ENCODE measurements around the gene EXOC3L1. TPM values are rescaled to one million over a fixed set of nuclear protein-coding genes. Genes with fewer than 3 reads are reported as not detected.

The EXOC3L1 gene
- total RNA-seq, 1 donor from 2014 or later: 0.40 TPM

GRCh38 chr16:67167588-67167987 is 22.3 kb downstream of the EXOC3L1 start:
- Mint-ChIP-seq H3K4me1 (peaks cover 30% of the 10 kb centered on the region), H3K36me3 (no peaks in the 10 kb centered on the region), H3K27ac (no peak overlapping the region), H3K4me3 (no peak overlapping the region), H3K27me3 (ENCODE audit: low read depth) (peaks cover 79% of the 10 kb centered on the region), H3K9me3 (no peaks in the 10 kb centered on the region)
- no peak for DNase-seq (ENCODE audit: low spot score in 2 of 2, unreplicated experiment in 2 of 2)
- TF ChIP-seq, protein P1, sequence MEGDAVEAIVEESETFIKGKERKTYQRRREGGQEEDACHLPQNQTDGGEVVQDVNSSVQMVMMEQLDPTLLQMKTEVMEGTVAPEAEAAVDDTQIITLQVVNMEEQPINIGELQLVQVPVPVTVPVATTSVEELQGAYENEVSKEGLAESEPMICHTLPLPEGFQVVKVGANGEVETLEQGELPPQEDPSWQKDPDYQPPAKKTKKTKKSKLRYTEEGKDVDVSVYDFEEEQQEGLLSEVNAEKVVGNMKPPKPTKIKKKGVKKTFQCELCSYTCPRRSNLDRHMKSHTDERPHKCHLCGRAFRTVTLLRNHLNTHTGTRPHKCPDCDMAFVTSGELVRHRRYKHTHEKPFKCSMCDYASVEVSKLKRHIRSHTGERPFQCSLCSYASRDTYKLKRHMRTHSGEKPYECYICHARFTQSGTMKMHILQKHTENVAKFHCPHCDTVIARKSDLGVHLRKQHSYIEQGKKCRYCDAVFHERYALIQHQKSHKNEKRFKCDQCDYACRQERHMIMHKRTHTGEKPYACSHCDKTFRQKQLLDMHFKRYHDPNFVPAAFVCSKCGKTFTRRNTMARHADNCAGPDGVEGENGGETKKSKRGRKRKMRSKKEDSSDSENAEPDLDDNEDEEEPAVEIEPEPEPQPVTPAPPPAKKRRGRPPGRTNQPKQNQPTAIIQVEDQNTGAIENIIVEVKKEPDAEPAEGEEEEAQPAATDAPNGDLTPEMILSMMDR (IDR thresholded peaks at IDR 0.05; ENCODE audit: unreplicated experiment): no peak

DNA sequence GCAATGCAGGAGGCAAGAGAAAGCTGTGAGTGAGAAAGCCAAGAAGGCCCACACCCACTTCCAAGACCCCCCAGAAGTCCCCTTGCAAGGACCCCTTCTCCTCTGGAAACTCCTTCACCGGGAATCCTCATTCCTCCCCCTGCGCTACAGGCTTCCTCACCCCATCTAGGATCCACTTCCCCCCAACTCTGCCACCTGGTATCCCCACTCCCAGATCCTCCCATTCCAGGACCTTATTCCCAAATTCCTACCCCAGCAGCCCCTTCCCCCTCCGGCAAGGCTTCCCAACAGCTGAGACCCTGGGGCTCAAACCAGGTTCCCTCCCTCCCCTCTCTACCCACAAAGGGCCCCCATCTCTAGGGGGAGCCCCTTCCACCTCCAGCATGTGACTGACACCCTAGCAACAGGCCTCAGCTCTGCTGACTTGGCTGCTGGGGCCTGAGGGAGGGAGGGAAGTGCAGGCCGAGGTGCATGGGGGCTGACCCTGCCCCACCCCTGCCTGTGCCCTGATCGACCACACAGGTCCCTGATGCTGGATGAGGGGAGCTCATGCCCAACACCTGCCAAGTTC is 23.3 kb downstream of the EXOC3L1 start:
- H3K27ac Mint-ChIP-seq: no peak overlapping the region
- no peaks in the 10 kb centered on the region for H3K9me3 Mint-ChIP-seq
- peaks cover 33% of the 10 kb centered on the region for H3K4me1 Mint-ChIP-seq
- no peak overlapping the region for H3K4me3 Mint-ChIP-seq
- TF ChIP-seq, protein P1 (IDR thresholded peaks at IDR 0.05; ENCODE audit: unreplicated experiment): no peak
- no peaks in the 10 kb centered on the region for H3K36me3 Mint-ChIP-seq
- peaks cover 83% of the 10 kb centered on the region for H3K27me3 Mint-ChIP-seq (ENCODE audit: low read depth)
- DNase-seq (ENCODE audit: low spot score in 2 of 2, unreplicated experiment in 2 of 2): no peak

- Mint-ChIP-seq H3K4me1 (peaks cover 27% of the 10 kb centered on the region), H3K27ac (no peak overlapping the region), H3K36me3 (no peaks in the 10 kb centered on the region), H3K4me3 (no peak overlapping the region), H3K9me3 (no peaks in the 10 kb centered on the region), H3K27me3 (ENCODE audit: low read depth) (peaks cover 85% of the 10 kb centered on the region)
- DNase-seq (ENCODE audit: low spot score in 2 of 2, unreplicated experiment in 2 of 2): no peak
- TF ChIP-seq, protein P1 (IDR thresholded peaks at IDR 0.05; ENCODE audit: unreplicated experiment): no peak
These were observed 23.8 kb downstream of the EXOC3L1 start for GRCh38 chr16:67166110-67166547.

DNA sequence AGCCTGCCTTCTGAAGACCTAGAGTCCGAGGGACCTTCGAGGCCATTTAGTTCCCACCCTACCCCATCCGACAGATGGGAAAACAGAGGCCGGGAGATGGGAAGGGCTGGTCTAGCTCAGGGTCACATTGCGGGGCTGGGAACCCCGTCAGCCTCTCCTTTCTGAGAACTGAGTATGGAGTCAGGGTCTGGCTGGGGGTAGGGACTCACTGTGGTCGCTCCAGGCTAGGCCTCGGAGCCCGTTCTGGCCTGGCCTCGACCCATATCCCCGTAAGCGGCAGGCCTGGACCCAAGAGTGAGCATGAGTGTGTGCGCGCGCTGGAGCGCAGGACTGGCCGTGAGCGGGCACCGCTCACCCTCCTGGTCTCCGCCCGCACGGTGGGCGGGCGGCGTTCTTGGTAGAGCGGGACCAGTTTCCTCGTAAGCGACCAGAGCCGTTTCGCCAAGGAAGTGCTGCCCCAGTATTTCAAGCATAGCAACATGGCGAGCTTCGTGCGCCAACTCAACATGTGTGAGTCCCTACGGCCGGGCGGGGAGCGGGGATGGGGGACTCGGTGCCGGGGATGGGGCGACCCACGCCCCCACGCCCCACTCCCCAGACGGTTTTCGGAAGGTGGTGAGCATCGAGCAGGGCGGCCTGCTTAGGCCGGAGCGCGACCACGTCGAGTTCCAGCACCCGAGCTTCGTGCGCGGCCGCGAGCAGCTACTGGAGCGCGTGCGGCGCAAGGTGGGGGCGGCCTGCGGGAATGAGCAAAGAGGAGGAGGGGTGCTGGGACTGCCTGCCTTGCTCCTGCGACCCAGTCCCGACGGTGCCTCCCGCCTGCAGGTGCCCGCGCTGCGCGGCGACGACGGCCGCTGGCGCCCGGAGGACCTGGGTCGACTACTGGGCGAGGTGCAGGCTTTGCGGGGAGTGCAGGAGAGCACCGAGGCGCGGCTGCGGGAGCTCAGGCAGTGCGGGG is 24.5 kb downstream of the EXOC3L1 start:
- no peak for DNase-seq (ENCODE audit: low spot score in 2 of 2, unreplicated experiment in 2 of 2)
- no peak overlapping the region for H3K27ac Mint-ChIP-seq
- H3K4me3 Mint-ChIP-seq: peak overlapping the region; percentile 46
- no peaks in the 10 kb centered on the region for H3K36me3 Mint-ChIP-seq
- TF ChIP-seq, protein P1 (IDR thresholded peaks at IDR 0.05; ENCODE audit: unreplicated experiment): no peak
- no peaks in the 10 kb centered on the region for H3K9me3 Mint-ChIP-seq
- H3K4me1 Mint-ChIP-seq: peaks cover 29% of the 10 kb centered on the region
- H3K27me3 Mint-ChIP-seq (ENCODE audit: low read depth): peaks cover 91% of the 10 kb centered on the region

DNA sequence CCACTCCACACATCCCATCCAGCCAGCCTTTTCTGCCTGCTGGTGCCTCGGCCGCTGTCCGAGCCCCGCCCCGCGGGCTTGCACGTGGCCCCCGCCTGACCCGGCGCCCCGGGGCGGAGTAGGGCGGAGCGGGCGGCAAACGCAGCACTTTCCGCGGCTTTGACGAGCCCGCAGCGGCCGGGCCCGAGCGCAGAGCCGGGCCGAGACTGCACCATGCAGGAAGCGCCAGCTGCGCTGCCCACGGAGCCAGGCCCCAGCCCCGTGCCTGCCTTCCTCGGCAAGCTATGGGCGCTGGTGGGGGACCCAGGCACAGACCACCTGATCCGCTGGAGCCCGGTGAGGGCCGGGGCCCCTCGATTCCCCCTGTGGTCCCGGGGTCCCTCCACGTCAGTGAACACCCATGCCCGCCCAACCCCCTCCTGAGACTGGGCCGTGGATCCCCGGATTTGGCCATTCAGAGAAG is 25.3 kb downstream of the EXOC3L1 start, which contains the start of gene HSF4:
Gene HSF4, plus strand, starts transcription at position 147 of the 463 bp plus-strand sequence. Its CDS starts 67 bp downstream, at position 214.
- Mint-ChIP-seq H3K27me3 (ENCODE audit: low read depth) (peaks cover 95% of the 10 kb centered on the region), H3K4me1 (peaks cover 27% of the 10 kb centered on the region), H3K27ac (no peak within 1 kb of the TSS), H3K36me3 (no peaks in the 10 kb centered on the region), H3K9me3 (no peaks in the 10 kb centered on the region), H3K4me3 (peak within 1 kb of the TSS; percentile 49)
- TF ChIP-seq, protein P1 (IDR thresholded peaks at IDR 0.05; ENCODE audit: unreplicated experiment): no peak
- DNase-seq (ENCODE audit: low spot score in 2 of 2, unreplicated experiment in 2 of 2): no peak
